NT2/D1 (cell line): ENCODE data around the gene UNC80.
A peak's percentile ranks its signal among the peaks of the same experiment; 100 is the strongest.

Experiments
- DNase-seq: peaks from one replicate; pipeline ENCODE4 v3.0.0-alpha.2; 2011; ENCODE audit warnings: low read depth, low spot score
- H3K27me3 ChIP-seq: 2 replicates; pipeline ENCODE4 v1.6.0; 2011; ENCODE audit warnings: mild to moderate bottlenecking; ENCODE audit not compliant: insufficient read length, insufficient read depth
- H3K36me3 ChIP-seq: 2 replicates; pipeline ENCODE4 v1.6.1; 2011; ENCODE audit warnings: mild to moderate bottlenecking, low read length, mixed read lengths; ENCODE audit not compliant: insufficient read depth, insufficient read length
- H3K4me1 ChIP-seq: 2 replicates; pipeline ENCODE4 v1.5.1; 2011; ENCODE audit not compliant: insufficient read depth, insufficient read length
- H3K4me3 ChIP-seq: 2 replicates; pipeline ENCODE4 v1.5.1; 2011; ENCODE audit warnings: low read depth; ENCODE audit not compliant: insufficient read length
- H3K9ac ChIP-seq: 2 replicates; pipeline ENCODE4 v1.6.0; 2011; ENCODE audit warnings: low read depth; ENCODE audit not compliant: insufficient read length
- H3K9me3 ChIP-seq: 2 replicates; pipeline ENCODE4 v1.5.1; 2011; ENCODE audit warnings: mild to moderate bottlenecking, low read length; ENCODE audit not compliant: insufficient read depth
- SUZ12 ChIP-seq: IDR thresholded peaks from 2 replicates; pipeline ENCODE4 v1.6.1; 2011; ENCODE audit not compliant: insufficient read length, insufficient read depth; ENCODE audit errors: extremely low read depth
- YY1 ChIP-seq: IDR thresholded peaks from 2 replicates; pipeline ENCODE4 v1.6.1; 2011; ENCODE audit not compliant: insufficient read length, insufficient read depth
- ZNF274 ChIP-seq: IDR thresholded peaks from 2 replicates; pipeline ENCODE4 v1.6.1; 2011; ENCODE audit warnings: mild to moderate bottlenecking, low read depth, low read length

The UNC80 gene

DNA sequence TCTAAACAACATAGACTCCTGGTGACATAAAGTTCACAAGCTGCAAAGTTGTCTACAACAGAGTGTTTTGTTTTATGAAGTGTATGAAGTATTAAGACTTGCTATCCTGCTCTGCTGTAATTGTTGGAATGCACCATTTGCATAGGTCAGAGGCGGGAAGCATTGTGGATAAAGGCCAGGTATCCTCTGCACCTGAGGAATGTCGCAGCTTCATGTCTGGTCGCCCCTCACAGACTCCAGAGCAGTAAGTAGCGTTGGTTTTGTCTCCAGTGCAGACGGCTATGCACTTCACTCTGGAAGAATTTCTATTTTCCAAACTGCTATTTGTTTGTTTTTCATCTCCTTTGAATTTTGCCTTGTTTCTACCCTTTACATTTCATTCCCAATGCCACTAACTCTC lies 63.1 kb downstream of the UNC80 start:
- DNase-seq: no peak
- H3K4me1 ChIP-seq: no peaks in the 10 kb centered on the region
- TF ChIP-seq SUZ12 (no peak), YY1 (no peak)
- no peaks in the 10 kb centered on the region for H3K27me3 ChIP-seq
- H3K9me3 ChIP-seq: no peaks in the 10 kb centered on the region
- H3K9ac ChIP-seq: no peak overlapping the region
- H3K36me3 ChIP-seq: no peaks in the 10 kb centered on the region
- no peak overlapping the region for H3K4me3 ChIP-seq

DNA sequence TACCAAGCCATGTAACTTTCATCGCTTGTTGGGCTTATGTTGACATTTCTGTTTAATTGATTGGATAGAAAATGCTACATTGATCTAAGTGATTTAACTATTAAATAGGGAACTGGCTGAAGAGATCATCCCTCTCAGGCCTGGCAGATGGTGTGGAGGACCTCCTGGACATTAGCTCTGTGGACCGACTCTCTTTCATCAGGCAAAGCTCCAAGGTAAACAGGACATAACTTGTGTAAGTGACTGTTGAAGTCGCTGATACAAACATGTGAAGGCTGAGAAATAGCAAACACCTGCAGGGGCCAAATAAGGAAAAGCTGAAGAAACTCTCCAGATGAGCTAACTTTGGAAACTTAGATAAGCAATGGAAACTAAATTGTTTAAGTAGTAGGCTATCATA lies 68.8 kb downstream of the UNC80 start:
- no peaks in the 10 kb centered on the region for H3K27me3 ChIP-seq
- no peaks in the 10 kb centered on the region for H3K9me3 ChIP-seq
- TF ChIP-seq SUZ12 (no peak), ZNF274 (no peak), YY1 (no peak)
- no peak overlapping the region for H3K9ac ChIP-seq
- no peak for DNase-seq
- no peaks in the 10 kb centered on the region for H3K36me3 ChIP-seq
- no peaks in the 10 kb centered on the region for H3K4me1 ChIP-seq
- H3K4me3 ChIP-seq: no peak overlapping the region

DNA sequence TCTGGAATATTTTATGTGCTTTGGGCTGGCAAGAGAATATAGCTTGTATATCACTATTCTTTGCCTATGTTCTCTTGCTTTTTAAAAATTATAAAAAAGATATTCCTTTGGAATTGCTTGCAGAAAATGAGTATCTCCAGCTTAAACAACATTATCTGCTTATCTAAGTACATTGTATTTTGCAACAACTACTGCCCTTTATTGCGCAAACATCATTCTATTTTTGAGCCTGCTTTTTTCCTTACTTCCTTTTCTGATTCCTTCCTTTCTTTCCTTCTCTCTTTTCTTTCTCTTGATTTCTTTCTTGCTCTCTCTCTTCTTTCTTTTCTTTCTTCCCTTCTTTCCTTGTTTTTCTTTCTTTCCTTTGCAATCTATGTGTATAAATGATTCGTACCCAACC lies 74.0 kb downstream of the UNC80 start:
- no peak overlapping the region for H3K4me3 ChIP-seq
- TF ChIP-seq SUZ12: no peak
- TF ChIP-seq ZNF274: no peak
- H3K9ac ChIP-seq: no peak overlapping the region
- no peaks in the 10 kb centered on the region for H3K9me3 ChIP-seq
- no peaks in the 10 kb centered on the region for H3K4me1 ChIP-seq
- DNase-seq: no peak
- no peaks in the 10 kb centered on the region for H3K27me3 ChIP-seq
- no peaks in the 10 kb centered on the region for H3K36me3 ChIP-seq

DNA sequence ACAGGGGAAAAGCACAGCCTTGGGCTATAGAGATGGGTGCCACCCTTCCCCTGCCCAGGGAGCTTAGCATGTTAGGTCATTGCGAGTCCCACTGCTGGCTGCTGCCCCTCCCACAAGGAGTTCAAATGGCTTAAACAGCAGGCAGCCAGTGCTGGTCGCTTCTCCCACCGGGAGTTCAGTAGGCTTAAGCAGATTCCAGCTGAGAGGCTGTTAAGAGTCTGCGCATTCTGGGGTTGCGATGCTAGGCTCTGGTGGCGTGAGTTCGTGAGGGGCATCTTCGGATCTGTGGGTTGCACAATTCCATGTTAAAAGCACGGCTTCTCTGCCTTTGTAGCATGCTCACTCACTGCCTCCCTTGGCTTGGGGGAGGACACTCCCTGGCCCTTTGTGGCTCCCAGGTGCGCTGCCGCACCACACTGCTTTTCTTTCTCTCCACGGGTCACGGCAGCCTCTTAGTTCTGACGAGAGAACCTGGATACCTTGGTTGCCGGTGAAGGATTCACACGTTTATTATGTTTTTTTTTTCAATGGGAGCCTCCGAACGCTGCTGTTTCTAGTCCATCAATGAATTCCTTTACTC lies 93.2 kb downstream of the UNC80 start:
- Histone ChIP-seq H3K4me3 (no peak overlapping the region), H3K9me3 (no peaks in the 10 kb centered on the region), H3K4me1 (no peaks in the 10 kb centered on the region), H3K36me3 (no peaks in the 10 kb centered on the region), H3K9ac (no peak overlapping the region), H3K27me3 (no peaks in the 10 kb centered on the region)
- DNase-seq: no peak
- no peak for TF ChIP-seq SUZ12
- no peak for TF ChIP-seq ZNF274
- TF ChIP-seq YY1: no peak

DNA sequence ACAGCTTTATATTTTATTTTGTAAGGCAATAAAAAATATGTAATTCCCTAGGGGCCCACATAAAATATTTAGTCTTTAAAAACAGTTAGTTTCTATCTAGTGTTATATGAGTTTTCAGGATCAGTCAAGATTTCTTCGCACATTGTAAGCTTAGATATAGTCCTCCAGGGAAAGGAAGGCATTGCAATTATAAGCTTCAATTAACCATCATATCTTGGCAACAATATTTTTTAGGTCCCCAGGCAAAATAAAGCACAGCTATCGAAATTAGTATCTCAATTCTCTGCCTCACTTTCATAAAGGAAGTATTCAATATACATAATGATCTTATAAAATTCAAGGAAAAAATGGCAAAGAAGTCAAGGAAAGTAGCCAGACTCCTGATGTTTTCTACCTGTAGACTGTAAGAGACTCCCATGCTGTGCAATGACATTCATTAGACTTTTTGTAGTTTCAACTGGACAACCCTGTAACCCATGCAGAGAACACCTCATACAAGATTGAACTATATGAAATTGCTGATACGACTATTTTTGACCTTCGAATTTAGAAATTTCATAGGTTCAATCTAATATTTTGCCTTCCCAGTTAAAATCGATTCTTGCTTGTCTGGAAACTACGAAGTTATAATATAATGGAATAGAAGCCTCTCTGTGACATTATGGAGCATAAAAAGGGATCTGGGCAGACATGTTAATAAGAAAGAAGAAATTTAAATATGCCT lies 96.8 kb downstream of the UNC80 start:
- TF ChIP-seq YY1: no peak
- no peak for TF ChIP-seq SUZ12
- no peak for TF ChIP-seq ZNF274

DNA sequence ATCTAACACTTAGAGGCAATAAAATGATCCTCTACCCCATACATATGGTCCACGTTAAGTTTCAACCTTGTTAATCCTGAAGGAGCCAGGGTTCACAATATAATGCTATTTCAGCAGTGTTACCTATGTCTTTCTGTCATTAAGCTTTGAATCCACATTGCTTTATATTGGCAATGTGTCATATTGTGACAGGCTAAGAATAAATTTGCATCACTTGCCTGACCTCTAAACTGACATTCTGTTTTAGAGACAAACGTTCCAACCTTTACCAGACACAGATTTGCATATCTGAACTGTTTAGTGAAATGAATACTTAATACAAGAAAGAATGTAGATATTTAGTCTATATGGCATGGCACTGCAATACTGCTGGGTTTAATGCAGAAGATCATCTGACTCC lies 98.4 kb downstream of the UNC80 start:
- no peak for DNase-seq
- no peaks in the 10 kb centered on the region for H3K9me3 ChIP-seq
- TF ChIP-seq ZNF274 (no peak), SUZ12 (no peak), YY1 (no peak)

More for the DNA sequence above, 96.8 kb downstream of the UNC80 start:
- no peaks in the 10 kb centered on the region for H3K4me1 ChIP-seq
- no peaks in the 10 kb centered on the region for H3K36me3 ChIP-seq
- no peaks in the 10 kb centered on the region for H3K27me3 ChIP-seq
- no peak for DNase-seq
- no peaks in the 10 kb centered on the region for H3K9me3 ChIP-seq
- H3K4me3 ChIP-seq: no peak overlapping the region
- H3K9ac ChIP-seq: no peak overlapping the region

DNA sequence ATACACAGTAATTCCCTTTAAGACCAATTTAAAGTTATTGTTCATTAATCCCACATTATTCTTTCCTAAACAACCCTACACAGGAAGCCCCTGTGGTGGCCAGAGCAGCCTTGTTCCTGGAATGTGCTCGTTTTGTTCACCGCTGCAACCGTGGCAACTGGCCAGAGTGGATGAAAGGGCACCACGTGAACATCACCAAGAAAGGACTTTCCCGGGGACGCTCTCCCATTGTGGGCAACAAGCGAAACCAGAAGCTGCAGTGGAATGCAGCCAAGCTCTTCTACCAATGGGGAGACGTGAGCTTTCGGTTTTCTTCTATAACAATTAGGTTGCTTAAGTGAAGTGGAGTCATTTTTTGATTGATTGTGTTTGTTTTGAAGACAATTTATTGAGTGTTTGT lies 101.0 kb downstream of the UNC80 start:
- no peak overlapping the region for H3K4me3 ChIP-seq
- peak; percentile 61 for DNase-seq
- H3K9ac ChIP-seq: no peak overlapping the region
- H3K36me3 ChIP-seq: no peaks in the 10 kb centered on the region
- H3K27me3 ChIP-seq: no peaks in the 10 kb centered on the region
- H3K4me1 ChIP-seq: no peaks in the 10 kb centered on the region
- no peak for TF ChIP-seq YY1
- TF ChIP-seq ZNF274: no peak
- no peak for TF ChIP-seq SUZ12
- H3K9me3 ChIP-seq: no peaks in the 10 kb centered on the region

More for the DNA sequence above, 98.4 kb downstream of the UNC80 start:
- H3K36me3 ChIP-seq: no peaks in the 10 kb centered on the region
- H3K4me3 ChIP-seq: no peak overlapping the region
- H3K4me1 ChIP-seq: no peaks in the 10 kb centered on the region
- no peaks in the 10 kb centered on the region for H3K27me3 ChIP-seq
- no peak overlapping the region for H3K9ac ChIP-seq
